Frontal cortex (tissue), 4 donors: Measurements from ENCODE around the gene SLC35F1. TPM values are rescaled to one million over a fixed set of nuclear protein-coding genes. Genes with fewer than 3 reads are reported as not detected.

Source experiments
- DNase-seq, 2 donors: peaks; one replicate each; pipeline ENCODE4 v3.0.0; 2012; ENCODE audit warnings: low spot score in 2 of 2
- FAIRE-seq: peaks from 2 replicates; lab custom pipeline; 2012; peaks lifted over from hg19 to GRCh38; lab: Jason Lieb, UNC
- total RNA-seq: library from RNA; depleted of rRNA; stranded (reverse); fragments of >200 nt; gene quantifications from one replicate; pipeline ENCODE4 v1.2.3, GENCODE V29; 2014
- donor health status: control.
- donor health status: control.
- donor health status: control.

Gene SLC35F1
- total RNA-seq, 1 donor from 2014 or later = 97.0 TPM

DNA sequence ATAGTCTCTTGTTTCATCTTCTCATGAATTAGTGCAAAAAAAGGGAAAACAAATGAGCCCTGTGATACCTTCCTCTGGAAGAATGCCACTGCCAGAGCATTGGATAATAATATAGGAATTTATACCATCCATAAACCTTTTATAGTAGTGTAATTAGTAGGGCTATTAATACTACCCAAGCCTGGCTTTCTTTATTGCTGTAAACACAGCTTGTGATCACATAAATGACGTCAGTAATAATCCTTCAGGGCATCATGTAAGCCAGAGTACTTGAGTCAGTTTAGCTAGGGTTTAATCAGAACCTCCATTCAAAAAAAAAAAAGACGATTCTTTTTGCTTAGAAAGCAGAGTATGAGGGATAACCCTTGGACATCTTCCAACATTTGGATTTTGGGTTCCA lies 264.8 kb downstream of the SLC35F1 start:
- no peak for DNase-seq
- no peak for FAIRE-seq

DNA sequence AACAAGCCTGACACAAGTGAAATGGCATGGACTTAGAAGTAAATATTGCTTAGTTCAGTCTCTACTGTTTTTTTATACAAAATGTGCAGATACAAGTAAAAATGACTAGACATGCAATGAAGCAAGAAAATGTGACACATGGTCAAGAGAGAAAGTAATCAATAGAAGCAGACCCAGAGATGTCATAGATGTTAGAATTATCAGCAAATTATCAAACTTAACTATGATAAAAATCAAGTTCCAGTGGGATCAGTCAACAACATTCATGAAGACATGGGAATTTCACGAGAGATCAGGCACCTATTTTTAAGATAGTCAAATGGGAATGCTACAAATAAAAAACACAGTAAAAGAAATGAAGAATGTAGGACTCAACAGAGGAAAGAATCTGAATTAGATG lies 267.0 kb downstream of the SLC35F1 start:
- DNase-seq = no peak
- FAIRE-seq = no peak

- FAIRE-seq (no peak), DNase-seq (no peak)
Observed at GRCh38 chr6:118177720-118178119, 270.7 kb downstream of the SLC35F1 start.

- DNase-seq (no peak), FAIRE-seq (no peak)
Observed at GRCh38 chr6:118179048-118179447, 272.0 kb downstream of the SLC35F1 start.

- FAIRE-seq (no peak), DNase-seq (no peak)
Observed at GRCh38 chr6:118186672-118187567, 279.9 kb downstream of the SLC35F1 start.

DNA sequence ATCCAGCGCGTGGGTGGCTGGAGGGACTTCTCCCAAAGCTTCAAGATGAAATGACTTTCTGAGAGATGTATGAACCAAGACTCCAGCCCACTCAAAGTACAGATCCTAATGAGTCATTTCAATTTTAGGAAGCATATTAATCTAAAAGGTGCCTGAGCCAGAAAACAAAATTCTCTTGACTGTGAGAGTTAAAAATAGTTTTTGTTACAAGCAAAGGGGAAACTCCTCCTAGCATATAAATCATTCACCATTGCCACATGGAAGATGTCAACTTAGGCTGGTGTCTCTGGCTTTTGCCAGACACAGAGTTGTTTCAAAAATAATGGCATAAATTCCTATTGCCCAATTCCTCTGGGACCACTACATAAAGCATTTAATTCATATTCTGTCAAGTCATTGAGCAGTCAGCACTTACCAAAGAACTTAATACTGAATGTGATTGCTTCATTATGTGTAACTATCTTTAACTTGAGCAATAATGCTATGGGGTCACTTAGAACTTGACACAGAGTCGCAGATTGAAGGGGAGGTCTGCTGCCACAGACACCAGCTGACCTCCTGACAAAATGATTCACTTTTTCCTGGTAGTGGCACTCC lies 280.6 kb downstream of the SLC35F1 start:
- FAIRE-seq = no peak
- DNase-seq = no peak

GRCh38 chr6:118188561-118188960 lies 281.5 kb downstream of the SLC35F1 start:
- DNase-seq = no peak
- no peak for FAIRE-seq

DNA sequence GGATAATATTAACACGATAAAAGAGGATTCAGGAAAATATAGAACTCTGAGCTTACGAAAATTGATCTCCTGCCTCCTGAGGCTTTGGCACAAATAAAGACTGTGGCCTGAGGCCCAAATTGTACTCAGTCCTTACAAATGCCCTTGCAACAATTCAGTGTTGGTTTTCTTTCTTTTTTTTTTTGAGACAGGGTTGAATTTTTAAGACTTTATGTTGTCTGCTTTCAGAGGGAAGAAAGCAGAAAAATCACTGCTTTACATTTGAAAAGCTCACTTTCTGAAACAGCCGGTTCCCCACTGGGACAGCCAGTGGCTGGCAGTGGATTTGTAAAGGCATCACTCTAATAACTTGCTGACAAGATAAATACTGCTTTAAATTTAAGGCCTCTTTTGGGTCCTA lies 290.5 kb downstream of the SLC35F1 start:
- DNase-seq (no peak), FAIRE-seq (no peak)

DNA sequence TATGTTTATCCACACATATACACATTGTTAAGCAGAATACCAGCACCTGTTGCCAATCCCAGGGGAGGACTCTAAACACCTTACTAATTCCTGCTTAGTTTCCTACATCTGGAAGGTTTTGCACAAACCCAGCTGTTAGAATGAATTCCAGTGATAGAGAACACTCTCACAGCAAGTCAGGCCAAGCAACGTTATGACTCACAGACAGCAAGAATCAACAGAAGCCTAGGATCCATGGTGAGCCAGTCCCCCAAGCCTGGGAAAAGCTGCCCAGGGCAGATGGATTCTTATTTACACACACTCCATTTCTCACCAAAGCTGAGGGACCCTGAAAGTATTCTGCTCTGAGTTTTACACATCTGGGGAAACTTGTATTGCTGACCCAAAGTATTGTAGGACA lies 291.7 kb downstream of the SLC35F1 start:
- FAIRE-seq (no peak), DNase-seq (no peak)

DNA sequence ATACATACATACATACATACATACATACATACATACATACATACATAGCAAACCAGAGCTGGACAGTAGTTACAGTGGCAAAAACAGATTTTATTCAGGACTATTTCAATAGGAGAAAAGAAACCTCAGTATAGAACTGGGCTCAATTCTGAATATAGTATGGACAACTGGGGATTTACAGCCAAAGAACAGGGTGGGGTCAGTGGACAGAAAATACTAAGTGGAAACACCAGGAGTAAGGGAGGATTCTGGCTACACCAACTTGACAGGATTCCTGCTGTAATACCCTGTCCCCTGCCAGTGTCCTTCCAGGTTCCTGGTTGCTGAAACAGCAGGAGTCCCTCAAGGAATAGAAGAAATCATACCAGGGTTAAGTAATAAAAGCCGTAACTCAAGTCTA lies 293.1 kb downstream of the SLC35F1 start:
- DNase-seq (no peak), FAIRE-seq (no peak)

DNA sequence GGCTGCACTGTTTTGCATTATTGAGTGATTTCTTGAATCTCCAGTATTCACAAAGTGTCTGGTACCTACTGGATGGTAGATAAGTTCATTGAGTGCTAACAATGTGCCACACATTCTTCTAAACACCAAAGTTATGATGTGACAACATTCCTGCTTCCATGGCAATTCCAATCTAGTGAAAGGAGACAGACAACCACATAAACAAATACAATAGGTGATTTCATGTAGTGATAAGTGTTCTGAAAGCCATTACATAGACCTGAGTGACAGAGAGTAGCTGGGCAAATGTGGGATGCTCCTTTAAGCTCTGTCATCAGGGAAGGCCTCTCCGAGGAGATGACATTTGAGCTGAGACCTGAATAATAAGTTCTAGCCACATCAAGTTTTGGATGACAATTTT lies 295.5 kb downstream of the SLC35F1 start:
- DNase-seq (no peak), FAIRE-seq (no peak)

GRCh38 chr6:118203545-118203944 lies 296.5 kb downstream of the SLC35F1 start:
- no peak for DNase-seq
- no peak for FAIRE-seq

- DNase-seq (no peak), FAIRE-seq (no peak)
Observed at GRCh38 chr6:118206221-118206620, 299.2 kb downstream of the SLC35F1 start.

DNA sequence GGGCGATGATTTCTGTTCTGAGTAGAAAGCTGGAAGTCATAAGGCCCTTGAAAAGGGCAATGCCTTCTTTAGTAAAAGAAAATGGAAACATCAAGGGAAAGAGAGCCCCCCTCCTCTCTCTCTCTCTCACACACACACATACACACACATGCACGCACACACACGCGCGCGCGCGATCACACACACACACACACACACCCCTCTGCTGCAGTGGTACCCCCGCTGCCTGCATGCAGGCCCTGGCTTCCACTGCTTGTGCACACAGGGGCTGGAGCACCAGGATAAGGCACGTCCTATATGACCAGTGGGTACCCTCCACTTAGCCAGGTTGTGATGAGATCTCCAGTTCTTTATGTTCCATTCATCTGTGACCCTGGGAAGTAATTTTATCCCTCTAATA lies 300.9 kb downstream of the SLC35F1 start:
- no peak for FAIRE-seq
- DNase-seq = no peak

DNA sequence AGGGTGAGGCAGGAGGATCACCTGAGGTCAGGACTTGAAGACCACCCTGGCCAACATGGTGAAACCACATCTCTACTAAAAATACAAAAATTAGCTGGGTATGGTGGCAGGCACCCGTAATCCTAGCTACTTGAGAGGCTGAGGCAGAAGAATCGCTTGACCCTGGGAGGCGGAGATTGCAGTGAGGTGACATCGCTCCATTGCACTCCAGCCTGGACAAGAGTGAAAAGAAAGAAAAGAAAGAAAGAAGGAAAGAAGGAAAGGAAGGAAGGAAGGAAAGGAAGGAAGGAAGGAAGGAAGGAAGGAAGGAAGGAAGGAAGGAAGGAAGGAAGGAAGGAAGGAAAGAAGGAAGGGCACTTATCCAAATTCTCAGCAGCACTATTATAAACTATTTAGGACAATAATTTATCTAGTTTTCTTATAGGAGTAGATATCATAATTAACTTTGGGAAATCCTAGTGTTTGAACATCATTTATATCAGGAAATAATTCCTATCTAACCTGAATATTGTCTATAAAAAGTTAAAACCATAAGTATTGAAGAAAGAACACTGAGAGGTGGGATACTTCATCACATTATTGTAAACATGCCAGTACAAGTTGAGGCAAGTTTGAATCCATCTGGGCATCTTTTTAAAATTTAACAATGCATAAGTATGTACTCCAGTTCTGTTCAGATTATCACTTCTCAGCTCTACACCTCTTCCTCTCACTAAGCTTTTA lies 305.5 kb downstream of the SLC35F1 start:
- no peak for FAIRE-seq
- DNase-seq = no peak

DNA sequence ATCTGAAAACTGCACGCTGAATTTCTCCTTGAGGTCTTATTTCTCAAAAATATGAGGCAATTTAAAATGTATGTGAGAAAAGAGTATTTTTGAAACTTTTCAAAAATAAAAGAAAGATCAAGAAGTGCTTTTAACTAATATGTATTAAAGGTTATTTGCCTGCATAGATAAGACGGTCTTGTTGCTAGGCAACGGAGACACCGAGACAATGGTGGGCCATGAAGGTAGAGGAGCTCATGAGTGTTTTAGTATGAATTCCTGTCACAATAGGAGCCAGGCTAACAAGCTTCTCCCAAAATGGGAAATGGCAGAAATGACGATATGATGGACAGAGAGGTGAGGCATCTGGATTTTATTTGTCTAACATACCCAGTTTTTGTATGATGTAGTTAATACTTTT lies 308.2 kb downstream of the SLC35F1 start:
- no peak for DNase-seq
- FAIRE-seq = no peak

- DNase-seq (no peak), FAIRE-seq (no peak)
Observed at GRCh38 chr6:118216751-118217150, 309.7 kb downstream of the SLC35F1 start.

GRCh38 chr6:118218156-118218555 lies 311.1 kb downstream of the SLC35F1 start:
- DNase-seq = no peak
- no peak for FAIRE-seq

GRCh38 chr6:118220429-118221128 lies 313.5 kb downstream of the SLC35F1 start:
- DNase-seq (no peak), FAIRE-seq (no peak)

GRCh38 chr6:118223316-118223715 lies 316.3 kb downstream of the SLC35F1 start:
- DNase-seq = no peak
- FAIRE-seq = no peak
